ENCODE data around the gene DCN. TPM values are rescaled to one million over a fixed set of nuclear protein-coding genes. Genes with fewer than 3 reads are reported as not detected.

The DCN gene
- total RNA-seq, 2 donors from 2014 or later: 994 to 1,906 TPM

- H3K4me3 ChIP-seq: no peak overlapping the region
- no peaks in the 10 kb centered on the region for H3K9me3 ChIP-seq
- no peaks in the 10 kb centered on the region for H3K36me3 ChIP-seq
- peak overlapping the region; percentile 57 to 68 for H3K27ac ChIP-seq
- TF ChIP-seq, protein P1, sequence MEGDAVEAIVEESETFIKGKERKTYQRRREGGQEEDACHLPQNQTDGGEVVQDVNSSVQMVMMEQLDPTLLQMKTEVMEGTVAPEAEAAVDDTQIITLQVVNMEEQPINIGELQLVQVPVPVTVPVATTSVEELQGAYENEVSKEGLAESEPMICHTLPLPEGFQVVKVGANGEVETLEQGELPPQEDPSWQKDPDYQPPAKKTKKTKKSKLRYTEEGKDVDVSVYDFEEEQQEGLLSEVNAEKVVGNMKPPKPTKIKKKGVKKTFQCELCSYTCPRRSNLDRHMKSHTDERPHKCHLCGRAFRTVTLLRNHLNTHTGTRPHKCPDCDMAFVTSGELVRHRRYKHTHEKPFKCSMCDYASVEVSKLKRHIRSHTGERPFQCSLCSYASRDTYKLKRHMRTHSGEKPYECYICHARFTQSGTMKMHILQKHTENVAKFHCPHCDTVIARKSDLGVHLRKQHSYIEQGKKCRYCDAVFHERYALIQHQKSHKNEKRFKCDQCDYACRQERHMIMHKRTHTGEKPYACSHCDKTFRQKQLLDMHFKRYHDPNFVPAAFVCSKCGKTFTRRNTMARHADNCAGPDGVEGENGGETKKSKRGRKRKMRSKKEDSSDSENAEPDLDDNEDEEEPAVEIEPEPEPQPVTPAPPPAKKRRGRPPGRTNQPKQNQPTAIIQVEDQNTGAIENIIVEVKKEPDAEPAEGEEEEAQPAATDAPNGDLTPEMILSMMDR (IDR thresholded peaks at IDR 0.05): no peak
- no peak for DNase-seq (ENCODE audit: low spot score)
- H3K27me3 ChIP-seq: no peaks in the 10 kb centered on the region
- H3K4me1 ChIP-seq: peaks cover 0 to 19% of the 10 kb centered on the region in 2 donors
Observed at GRCh38 chr12:91139286-91139685, 43.3 kb downstream of the DCN start.

DNA sequence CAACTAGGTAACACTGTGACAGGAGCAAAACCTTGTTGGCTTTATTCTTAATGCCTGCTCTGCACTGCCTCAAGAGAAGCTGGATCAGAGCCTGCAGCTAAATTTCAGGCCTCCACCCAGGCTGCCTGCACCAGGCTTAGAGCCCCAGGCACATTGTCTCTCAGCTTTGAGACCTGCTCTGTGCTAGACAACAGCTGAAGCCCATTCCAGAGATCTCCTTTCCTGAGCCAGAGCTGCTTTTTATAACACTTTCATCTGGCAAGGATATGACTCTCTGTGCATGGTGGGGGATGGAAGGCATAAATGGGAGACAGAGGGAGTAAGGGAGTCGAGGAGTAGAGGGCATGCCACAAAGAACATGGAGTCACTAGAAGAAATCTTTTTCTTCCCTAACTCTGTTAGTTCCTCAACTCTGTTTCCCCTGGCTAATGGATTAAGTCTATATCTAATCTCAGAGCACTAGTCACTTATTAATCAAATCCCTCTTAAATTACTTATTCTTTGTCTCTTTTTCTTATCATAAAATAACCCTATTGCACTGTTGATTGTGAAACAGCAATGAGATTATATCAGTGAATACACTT, 44.2 kb downstream of the DCN start:
- Histone ChIP-seq H3K4me3 (no peak overlapping the region), H3K27me3 (no peaks in the 10 kb centered on the region), H3K27ac (peak overlapping the region; percentile 57 to 68), H3K36me3 (no peaks in the 10 kb centered on the region), H3K9me3 (no peaks in the 10 kb centered on the region), H3K4me1 (peaks cover 0 to 19% of the 10 kb centered on the region in 2 donors)
- TF ChIP-seq, protein P1 (IDR thresholded peaks at IDR 0.05): no peak
- no peak for DNase-seq (ENCODE audit: low spot score)

- Histone ChIP-seq H3K27ac (no peak overlapping the region), H3K27me3 (no peaks in the 10 kb centered on the region), H3K36me3 (no peaks in the 10 kb centered on the region), H3K4me1 (peaks cover 0 to 9% of the 10 kb centered on the region in 2 donors), H3K9me3 (no peaks in the 10 kb centered on the region), H3K4me3 (no peak overlapping the region)
- no peak for DNase-seq (ENCODE audit: low spot score)
- TF ChIP-seq, protein P1 (IDR thresholded peaks at IDR 0.05): no peak
Observed at GRCh38 chr12:91133871-91134270, 48.7 kb downstream of the DCN start.

- Histone ChIP-seq H3K4me3 (no peak overlapping the region), H3K27ac (no peak overlapping the region), H3K9me3 (no peaks in the 10 kb centered on the region), H3K27me3 (no peaks in the 10 kb centered on the region), H3K4me1 (no peaks in the 10 kb centered on the region), H3K36me3 (no peaks in the 10 kb centered on the region)
- no peak for DNase-seq (ENCODE audit: low spot score)
- TF ChIP-seq, protein P1 (IDR thresholded peaks at IDR 0.05): no peak
Observed at GRCh38 chr12:91129662-91130362, 52.8 kb downstream of the DCN start.

- DNase-seq (ENCODE audit: low spot score): no peak
- no peaks in the 10 kb centered on the region for H3K4me1 ChIP-seq
- no peaks in the 10 kb centered on the region for H3K9me3 ChIP-seq
- H3K27ac ChIP-seq: no peak overlapping the region
- no peaks in the 10 kb centered on the region for H3K27me3 ChIP-seq
- H3K4me3 ChIP-seq: no peak overlapping the region
- TF ChIP-seq, protein P1 (IDR thresholded peaks at IDR 0.05): no peak
- H3K36me3 ChIP-seq: no peaks in the 10 kb centered on the region
Observed at GRCh38 chr12:91127751-91128150, 54.9 kb downstream of the DCN start.

Data from right atrium auricular region (tissue), 2 donors.